A673 (cell line): ENCODE data around the gene TH. TPM values are rescaled to one million over a fixed set of nuclear protein-coding genes. Genes with fewer than 3 reads are reported as not detected.

Source experiments
- BruUV-seq: library from RNA; stranded (reverse); fragments of 400-500 nt; replicated peaks from 2 replicates; lab custom pipeline; 2021; lab: Mats Ljungman, UMichigan
- CTCF ChIA-PET: fragments of 300-600 bp; sonication (Branson Sonifier 250); formaldehyde crosslinking; loops from one replicate; lab custom pipeline; 2022; ENCODE audit warnings: antibody characterized with exemption; lab: Charles Lee
- POLR2A ChIA-PET: fragments of 300-600 bp; sonication (Branson Sonifier 250); formaldehyde crosslinking; loops from one replicate; lab custom pipeline; 2022; ENCODE audit warnings: antibody characterized with exemption; ENCODE audit not compliant: low non-redundant PET; lab: Charles Lee
- DNase-seq: peaks from one replicate; pipeline ENCODE4 v3.0.0-alpha.2; 2015; ENCODE audit warnings: low spot score
- H3K27ac ChIP-seq: fragments of 200-600 bp; sonication (generic); 2 replicates; pipeline ENCODE4 v1.5.1; 2016; ENCODE audit warnings: mixed run types, low read depth, mild to moderate bottlenecking, mixed read lengths, antibody characterized with exemption, low read length; ENCODE audit not compliant: poor library complexity, severe bottlenecking
- H3K27me3 ChIP-seq: fragments of 200-600 bp; sonication (generic); replicated peaks from 2 replicates; pipeline ENCODE4 v1.6.1; 2017; ENCODE audit warnings: mixed run types, low read depth, mild to moderate bottlenecking, mixed read lengths, antibody characterized with exemption, low read length; ENCODE audit not compliant: insufficient read depth, poor library complexity
- H3K36me3 ChIP-seq: fragments of 200-600 bp; sonication (generic); 2 replicates; pipeline ENCODE4 v1.6.1; 2016; ENCODE audit warnings: mixed run types, mild to moderate bottlenecking, mixed read lengths, antibody characterized with exemption, low read length; ENCODE audit not compliant: insufficient read depth, poor library complexity, severe bottlenecking
- H3K4me1 ChIP-seq: fragments of 200-600 bp; sonication (generic); 2 replicates; pipeline ENCODE4 v1.6.1; 2017; ENCODE audit warnings: mixed run types, mild to moderate bottlenecking, mixed read lengths, antibody characterized with exemption, low read length; ENCODE audit not compliant: insufficient read depth, poor library complexity, severe bottlenecking
- H3K4me3 ChIP-seq: fragments of 200-600 bp; sonication (generic); 2 replicates; pipeline ENCODE4 v1.5.1; 2016; ENCODE audit warnings: low read depth, mixed run types, mild to moderate bottlenecking, mixed read lengths, low read length; ENCODE audit not compliant: poor library complexity, severe bottlenecking
- H3K9me3 ChIP-seq: fragments of 200-600 bp; sonication (generic); 2 replicates; pipeline ENCODE4 v1.6.1; 2016; ENCODE audit warnings: mixed run types, low read depth, mild to moderate bottlenecking, mixed read lengths, antibody characterized with exemption, low read length; ENCODE audit not compliant: poor library complexity, severe bottlenecking
- EZH2 ChIP-seq: fragments of 200-600 bp; sonication (generic); IDR thresholded peaks from 2 replicates; pipeline ENCODE4 v1.6.1; 2017; ENCODE audit warnings: borderline replicate concordance, low read depth, mild to moderate bottlenecking, mixed read lengths, antibody characterized with exemption, low read length; ENCODE audit not compliant: poor library complexity, severe bottlenecking
- intact Hi-C: fragments of 100-400 bp; cut with micrococcal nuclease; formaldehyde crosslinking; loops from one replicate; pipeline ENCODE4 v1.10.0; 2022; ENCODE audit not compliant: unreplicated experiment
- total RNA-seq: library from RNA; stranded (reverse); gene quantifications from 2 replicates; pipeline ENCODE4 v1.2.3, GENCODE V29; 2021
- TF ChIP-seq, protein P1 (sequence below): fragments of 300-800, 200-600 bp; sonication (generic); conservative IDR thresholded peaks from 2 replicates; pipeline ENCODE4 v1.5.1; 2017; ENCODE audit warnings: low read depth, mild to moderate bottlenecking, antibody characterized with exemption, low read length, moderate library complexity, mixed read lengths

The TH gene
- total RNA-seq, 1 experiment from 2014 or later: not detected

DNA sequence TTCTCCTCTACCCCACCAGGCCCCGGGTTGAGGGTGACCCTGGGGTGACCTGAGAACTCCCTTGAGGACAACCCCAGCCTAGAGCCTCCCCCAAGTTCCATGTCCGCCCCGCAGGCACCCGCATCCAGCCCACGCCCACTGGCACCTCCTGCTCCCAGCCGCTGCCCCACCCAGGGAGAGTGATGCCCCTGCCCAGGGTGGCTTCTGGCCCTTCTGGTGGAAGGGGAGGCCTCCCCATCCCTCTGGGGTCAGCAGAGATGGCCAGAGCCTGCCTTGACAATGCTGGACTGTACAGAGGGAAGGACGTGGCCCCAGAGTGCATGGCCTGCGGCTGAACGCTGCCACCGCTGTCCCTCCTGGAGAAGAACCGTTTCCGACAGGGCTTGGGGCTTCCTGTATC lies 1.1 kb upstream of the TH start:
- BruUV-seq: no TSS peak
- intact Hi-C loops: no loop called here
- Histone ChIP-seq H3K36me3 (no peaks in the 10 kb centered on the region), H3K4me3 (no peak overlapping the region), H3K27me3 (no peaks in the 10 kb centered on the region), H3K9me3 (no peaks in the 10 kb centered on the region), H3K4me1 (no peaks in the 10 kb centered on the region), H3K27ac (no peak overlapping the region)
- ChIA-PET CTCF (no interaction called here), POLR2A (no interaction called here)
- TF ChIP-seq, protein P1, sequence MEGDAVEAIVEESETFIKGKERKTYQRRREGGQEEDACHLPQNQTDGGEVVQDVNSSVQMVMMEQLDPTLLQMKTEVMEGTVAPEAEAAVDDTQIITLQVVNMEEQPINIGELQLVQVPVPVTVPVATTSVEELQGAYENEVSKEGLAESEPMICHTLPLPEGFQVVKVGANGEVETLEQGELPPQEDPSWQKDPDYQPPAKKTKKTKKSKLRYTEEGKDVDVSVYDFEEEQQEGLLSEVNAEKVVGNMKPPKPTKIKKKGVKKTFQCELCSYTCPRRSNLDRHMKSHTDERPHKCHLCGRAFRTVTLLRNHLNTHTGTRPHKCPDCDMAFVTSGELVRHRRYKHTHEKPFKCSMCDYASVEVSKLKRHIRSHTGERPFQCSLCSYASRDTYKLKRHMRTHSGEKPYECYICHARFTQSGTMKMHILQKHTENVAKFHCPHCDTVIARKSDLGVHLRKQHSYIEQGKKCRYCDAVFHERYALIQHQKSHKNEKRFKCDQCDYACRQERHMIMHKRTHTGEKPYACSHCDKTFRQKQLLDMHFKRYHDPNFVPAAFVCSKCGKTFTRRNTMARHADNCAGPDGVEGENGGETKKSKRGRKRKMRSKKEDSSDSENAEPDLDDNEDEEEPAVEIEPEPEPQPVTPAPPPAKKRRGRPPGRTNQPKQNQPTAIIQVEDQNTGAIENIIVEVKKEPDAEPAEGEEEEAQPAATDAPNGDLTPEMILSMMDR: no peak
- TF ChIP-seq EZH2: no peak
- DNase-seq: no peak

DNA sequence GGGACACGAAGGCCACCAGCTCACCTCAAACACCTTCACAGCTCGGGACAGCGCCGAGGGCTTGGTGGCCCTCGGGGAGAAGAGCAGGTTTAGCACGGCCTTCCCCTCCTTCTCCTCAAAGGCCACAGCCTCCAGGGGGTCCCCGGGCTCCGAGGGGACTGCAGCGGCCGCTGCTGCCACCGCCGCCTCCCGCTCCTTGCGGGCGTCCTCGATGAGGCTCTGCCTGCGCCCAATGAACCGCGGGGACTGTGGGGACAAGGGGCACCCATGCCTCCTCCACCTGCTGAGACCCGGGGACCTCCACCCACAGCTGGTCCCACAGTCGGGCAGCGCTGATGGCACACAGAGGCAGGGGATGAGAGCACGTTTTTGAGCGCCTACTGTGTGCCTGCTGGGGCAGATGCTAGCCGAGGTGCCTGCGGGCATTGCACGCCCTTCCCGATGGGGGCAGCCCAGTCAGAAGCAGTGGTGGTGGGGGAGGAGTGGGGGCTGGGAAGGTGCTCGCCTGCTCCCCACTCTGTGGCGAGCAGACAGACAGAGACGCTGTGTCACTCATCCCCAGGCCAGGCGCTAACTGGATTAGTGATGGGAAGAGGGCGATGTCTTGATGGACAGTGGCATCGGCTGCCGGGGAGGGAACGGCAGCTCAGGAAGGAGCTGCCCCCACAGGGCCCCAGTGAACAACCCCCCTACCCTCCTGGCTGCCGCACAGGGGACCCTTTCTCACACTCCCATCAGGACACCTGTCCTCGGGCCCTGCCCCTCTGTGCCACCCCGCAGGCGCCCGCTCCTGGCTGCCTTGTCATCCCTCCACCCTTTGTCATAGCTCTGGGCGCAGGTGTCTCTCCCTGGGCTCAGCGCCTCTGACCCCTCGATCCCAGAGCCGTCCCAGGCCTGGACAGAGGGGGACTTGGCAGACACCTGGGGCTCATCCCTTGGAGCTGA lies 1.7 kb downstream of the TH start:
- no peaks in the 10 kb centered on the region for H3K36me3 ChIP-seq
- ChIA-PET POLR2A (no interaction called here), CTCF (interaction anchor here (1.5 kb wide), 1 partner anchor 250 kb away, joined by 3 read pairs; no protein-coding TSS in a partner anchor)
- H3K4me3 ChIP-seq: no peak overlapping the region
- BruUV-seq: no TSS peak
- no peaks in the 10 kb centered on the region for H3K4me1 ChIP-seq
- H3K27me3 ChIP-seq: no peaks in the 10 kb centered on the region
- no peak for TF ChIP-seq EZH2
- TF ChIP-seq, protein P1: no peak
- no peaks in the 10 kb centered on the region for H3K9me3 ChIP-seq
- no peak overlapping the region for H3K27ac ChIP-seq
- intact Hi-C loops: no loop called here
- DNase-seq: no peak

GRCh38 chr11:2169005-2169378 lies 2.6 kb downstream of the TH start:
- ChIA-PET CTCF (no interaction called here), POLR2A (no interaction called here)
- no peak for DNase-seq
- no peak for TF ChIP-seq EZH2
- TF ChIP-seq, protein P1: no peak
- H3K27me3 ChIP-seq: no peaks in the 10 kb centered on the region
- H3K9me3 ChIP-seq: no peaks in the 10 kb centered on the region
- no peak overlapping the region for H3K27ac ChIP-seq
- no peaks in the 10 kb centered on the region for H3K36me3 ChIP-seq
- no peak overlapping the region for H3K4me3 ChIP-seq
- BruUV-seq: no TSS peak
- intact Hi-C loops: no loop called here
- no peaks in the 10 kb centered on the region for H3K4me1 ChIP-seq
